HepG2 (cell line): ENCODE results near the gene RHOV. TPM values are rescaled to one million over a fixed set of nuclear protein-coding genes. Genes with fewer than 3 reads are reported as not detected.
A peak's percentile ranks its signal among the peaks of the same experiment; 100 is the strongest.

Experiments
- ADNP ChIP-seq: sonication (generic); formaldehyde crosslinking; IDR thresholded peaks from 2 replicates; pipeline ENCODE4 v1.4.0; 2020; ENCODE audit warnings: missing genetic modification reagents
- CHD2 ChIP-seq: IDR thresholded peaks from 2 replicates; pipeline ENCODE4 v1.6.1; 2011; ENCODE audit warnings: low read depth, low read length, improper control_type of control experiment
- FOXA1 ChIP-seq, 2 experiments: fragments of 450-650 bp in 1 of 2; sonication (generic) in 1 of 2; formaldehyde crosslinking in 1 of 2; IDR thresholded peaks; 2 replicates each; pipeline versions ENCODE4 v1.4.0 to v1.6.1; 2016 to 2020; ENCODE audit warnings: missing genetic modification reagents in 1 of 2
- HMGXB4 ChIP-seq, 2 experiments: sonication (generic) in 1 of 2; formaldehyde crosslinking in 1 of 2; IDR thresholded peaks; 2 replicates each; pipeline versions ENCODE4 v1.4.0 to v1.6.1; 2018 to 2020; ENCODE audit warnings: missing genetic modification reagents in 2 of 2, borderline replicate concordance in 1 of 2, low read depth in 1 of 2, mild to moderate bottlenecking in 1 of 2, missing biosample characterization in 1 of 2
- KLF13 ChIP-seq: sonication (generic); formaldehyde crosslinking; IDR thresholded peaks from 2 replicates; pipeline ENCODE4 v1.4.0; 2020; ENCODE audit warnings: mild to moderate bottlenecking, missing genetic modification reagents
- MEIS2 ChIP-seq: sonication (generic); formaldehyde crosslinking; IDR thresholded peaks from 2 replicates; pipeline ENCODE4 v1.9.0; 2021; ENCODE audit warnings: mild to moderate bottlenecking, missing genetic modification reagents
- NCOR1 ChIP-seq: fragments of 200-600 bp; sonication (generic); IDR thresholded peaks from 2 replicates; pipeline ENCODE4 v1.7.0; 2017; ENCODE audit warnings: antibody characterized with exemption, low read length, borderline replicate concordance
- PHF21A ChIP-seq: sonication (generic); formaldehyde crosslinking; IDR thresholded peaks from 2 replicates; pipeline ENCODE4 v1.5.0; 2020; ENCODE audit warnings: mild to moderate bottlenecking, missing genetic modification reagents
- REL ChIP-seq: sonication (generic); formaldehyde crosslinking; conservative IDR thresholded peaks from 2 replicates; pipeline ENCODE4 v1.8.0; 2022; ENCODE audit warnings: mild to moderate bottlenecking, missing genetic modification reagents, moderate library complexity
- SAFB2 ChIP-seq: sonication (generic); formaldehyde crosslinking; IDR thresholded peaks from 2 replicates; pipeline ENCODE4 v1.5.1; 2020; ENCODE audit warnings: missing genetic modification reagents, low read depth, mild to moderate bottlenecking, borderline replicate concordance
- SPEN ChIP-seq: sonication (generic); formaldehyde crosslinking; IDR thresholded peaks from 2 replicates; pipeline ENCODE4 v1.5.1; 2020; ENCODE audit warnings: low read depth, mild to moderate bottlenecking, missing genetic modification reagents
- TOE1 ChIP-seq: sonication (generic); formaldehyde crosslinking; IDR thresholded peaks from 2 replicates; pipeline ENCODE4 v1.4.0; 2020; ENCODE audit warnings: mild to moderate bottlenecking, missing genetic modification reagents
- ZBTB14 ChIP-seq: sonication (generic); formaldehyde crosslinking; IDR thresholded peaks from 2 replicates; pipeline ENCODE4 v1.4.0; 2020; ENCODE audit warnings: missing genetic modification reagents
- ZNF557 ChIP-seq: sonication (generic); formaldehyde crosslinking; IDR thresholded peaks from 2 replicates; pipeline ENCODE4 v1.4.0; 2020; ENCODE audit warnings: missing genetic modification reagents
- ZNF790 ChIP-seq: sonication (generic); formaldehyde crosslinking; IDR thresholded peaks from 2 replicates; pipeline ENCODE4 v1.8.0; 2022; ENCODE audit warnings: missing genetic modification reagents, mild to moderate bottlenecking, borderline replicate concordance
- polyA plus RNA-seq, 8 experiments: library from polyadenylated mRNA; depleted of rRNA in 3 of 8; stranded (reverse) in 7 of 8; unstranded in 1 of 8; fragments of >200 nt; fragmentation: Illumina TruSeq in 4 of 8; extraction: Trizol in 4 of 8; gene quantifications; 2 replicates each; pipeline versions ENCODE4 v1.2.1 to v1.2.3, GENCODE V29; 2011 to 2016; ENCODE audit warnings: low read depth in 4 of 8, missing spikeins in 1 of 8, mixed read lengths in 1 of 8; ENCODE audit not compliant: insufficient read depth in 1 of 8
- total RNA-seq, 5 experiments: library from RNA; depleted of rRNA; stranded (reverse); fragments of >200 nt; fragmentation: Illumina TruSeq; extraction: Trizol; gene quantifications; 2 replicates each; pipeline ENCODE4 v1.2.3, GENCODE V29; 2016; ENCODE audit warnings: low read depth in 1 of 5
- TF ChIP-seq, protein P1 (sequence below): sonication (generic); formaldehyde crosslinking; IDR thresholded peaks from 2 replicates; pipeline ENCODE4 v1.4.0; 2020; ENCODE audit warnings: missing genetic modification reagents
- TF ChIP-seq, protein P2 (sequence below): fragments of 450-650 bp; IDR thresholded peaks from 2 replicates; pipeline ENCODE4 v1.6.1; 2016
- TF ChIP-seq, protein P3 (sequence below): sonication (generic); formaldehyde crosslinking; IDR thresholded peaks from 2 replicates; pipeline ENCODE4 v1.5.1; 2020; ENCODE audit warnings: missing genetic modification reagents, mild to moderate bottlenecking, borderline replicate concordance

The RHOV gene
- total and polyA plus RNA-seq, 2 of the 13 experiments (the other 11 are each of a cell fraction or from before 2014, with no cell fraction given) = 0.17 to 0.18 TPM

GRCh38 chr15:40906091-40906990, 32.3 kb upstream of the RHOV start (continued):
- TF ChIP-seq ZBTB14 (no peak), PHF21A (CRISPR knock-in tag) (peak; percentile 80), HMGXB4 (CRISPR knock-in tag; IDR thresholded peaks at IDR 0.05; ENCODE audit: borderline replicate concordance in 1 of 2, low read depth in 1 of 2) (peak; percentile 78 to 91), ADNP (no peak), SPEN (CRISPR knock-in tag) (no peak; the same call in 1 of the 2 replicates), ZNF790 (CRISPR knock-in tag) (no peak), MEIS2 (CRISPR knock-in tag) (0 out of 2 replicates have a peak, but pooled peaks have one; percentile 14), CHD2 (no peak), TOE1 (CRISPR knock-in tag) (no peak), NCOR1 (no peak), REL (CRISPR knock-in tag) (no peak), SAFB2 (no peak), ZNF557 (CRISPR knock-in tag) (no peak), FOXA1 (IDR thresholded peaks at IDR 0.05) (no peak), FOXA1 (CRISPR knock-in tag; IDR thresholded peaks at IDR 0.05) (peak; percentile 57; the same call in 1 of the 2 replicates), KLF13 (no peak)
- TF ChIP-seq, protein P1, sequence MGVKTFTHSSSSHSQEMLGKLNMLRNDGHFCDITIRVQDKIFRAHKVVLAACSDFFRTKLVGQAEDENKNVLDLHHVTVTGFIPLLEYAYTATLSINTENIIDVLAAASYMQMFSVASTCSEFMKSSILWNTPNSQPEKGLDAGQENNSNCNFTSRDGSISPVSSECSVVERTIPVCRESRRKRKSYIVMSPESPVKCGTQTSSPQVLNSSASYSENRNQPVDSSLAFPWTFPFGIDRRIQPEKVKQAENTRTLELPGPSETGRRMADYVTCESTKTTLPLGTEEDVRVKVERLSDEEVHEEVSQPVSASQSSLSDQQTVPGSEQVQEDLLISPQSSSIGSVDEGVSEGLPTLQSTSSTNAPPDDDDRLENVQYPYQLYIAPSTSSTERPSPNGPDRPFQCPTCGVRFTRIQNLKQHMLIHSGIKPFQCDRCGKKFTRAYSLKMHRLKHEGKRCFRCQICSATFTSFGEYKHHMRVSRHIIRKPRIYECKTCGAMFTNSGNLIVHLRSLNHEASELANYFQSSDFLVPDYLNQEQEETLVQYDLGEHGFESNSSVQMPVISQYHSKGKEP (CRISPR knock-in tag) = no peak
- TF ChIP-seq, protein P2, sequence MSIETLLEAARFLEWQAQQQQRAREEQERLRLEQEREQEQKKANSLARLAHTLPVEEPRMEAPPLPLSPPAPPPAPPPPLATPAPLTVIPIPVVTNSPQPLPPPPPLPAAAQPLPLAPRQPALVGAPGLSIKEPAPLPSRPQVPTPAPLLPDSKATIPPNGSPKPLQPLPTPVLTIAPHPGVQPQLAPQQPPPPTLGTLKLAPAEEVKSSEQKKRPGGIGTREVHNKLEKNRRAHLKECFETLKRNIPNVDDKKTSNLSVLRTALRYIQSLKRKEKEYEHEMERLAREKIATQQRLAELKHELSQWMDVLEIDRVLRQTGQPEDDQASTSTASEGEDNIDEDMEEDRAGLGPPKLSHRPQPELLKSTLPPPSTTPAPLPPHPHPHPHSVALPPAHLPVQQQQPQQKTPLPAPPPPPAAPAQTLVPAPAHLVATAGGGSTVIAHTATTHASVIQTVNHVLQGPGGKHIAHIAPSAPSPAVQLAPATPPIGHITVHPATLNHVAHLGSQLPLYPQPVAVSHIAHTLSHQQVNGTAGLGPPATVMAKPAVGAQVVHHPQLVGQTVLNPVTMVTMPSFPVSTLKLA = no peak
- TF ChIP-seq, protein P3, sequence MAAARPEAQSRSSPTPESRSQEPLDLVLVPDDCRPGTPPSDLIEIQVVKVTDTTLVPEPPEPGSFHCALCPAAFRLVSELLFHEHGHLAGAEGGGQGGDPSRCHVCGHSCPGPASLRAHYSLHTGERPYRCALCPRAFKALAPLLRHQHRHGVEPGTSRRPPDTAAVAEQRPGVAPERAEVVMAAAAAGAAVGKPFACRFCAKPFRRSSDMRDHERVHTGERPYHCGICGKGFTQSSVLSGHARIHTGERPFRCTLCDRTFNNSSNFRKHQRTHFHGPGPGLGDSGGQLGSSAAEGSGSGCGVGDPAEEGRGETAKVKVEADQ (CRISPR knock-in tag) = no peak
